NCI-H526 treated with DMSO at 0.1 percent for 48 hours (cell line): ENCODE measurements around the gene KLRC1.
A peak's percentile ranks its signal among the peaks of the same experiment; 100 is the strongest.
"Not testable (repeated sequence)": the region's sequence is repeated elsewhere in the genome, so short reads cannot be mapped to it uniquely, and the experiment has no call there.

ENCODE experiments used
- DNase-seq: peaks from one replicate; lab custom pipeline; 2025; lab: John Stamatoyannopoulos, UW

KLRC1 gene

DNA sequence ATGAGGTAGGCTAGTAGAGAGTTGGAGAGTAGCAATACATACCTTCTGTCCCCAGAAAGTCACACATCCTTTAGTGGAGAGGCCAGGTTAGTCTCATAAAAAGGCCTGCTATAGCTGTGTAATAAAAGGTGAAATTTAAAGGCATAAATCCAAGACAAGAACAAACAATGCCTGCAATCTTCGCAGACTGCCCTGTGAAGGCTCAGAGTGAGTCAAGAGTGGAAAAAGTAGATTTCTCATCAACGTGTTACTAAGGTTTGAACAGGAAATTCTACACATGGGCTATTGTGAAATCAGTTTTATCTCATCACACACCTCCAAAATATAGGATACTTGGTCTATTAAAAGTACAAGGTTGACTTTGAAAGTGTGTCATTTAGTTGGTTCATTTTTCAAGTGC is at the start of gene KLRC1:
KLRC1 (minus strand) TSS at position 222 of the 400 bp plus-strand sequence. CDS start 2,221 bp downstream, outside the sequence.
- no peak for DNase-seq

GRCh38 chr12:10501030-10501429 is 47.9 kb upstream of the KLRC1 start:
- peak; percentile 10 for DNase-seq

DNA sequence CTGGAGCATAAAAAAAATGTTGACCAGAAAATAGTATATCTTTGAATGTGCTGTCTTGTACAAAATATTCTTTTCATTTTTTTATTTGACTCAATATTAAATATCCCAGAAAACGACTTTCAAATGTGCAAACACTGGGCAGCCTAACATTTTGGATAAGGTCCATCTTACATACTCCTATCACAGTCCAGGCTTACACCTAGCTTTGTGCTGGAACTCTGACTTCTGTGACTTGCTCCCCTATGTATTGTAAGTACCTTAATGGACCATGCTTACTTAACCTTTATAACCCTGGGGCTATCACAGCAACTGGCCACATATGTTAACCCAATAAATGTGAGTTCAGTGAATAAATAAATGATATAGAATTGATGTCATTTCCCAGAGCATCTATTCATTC is 44.9 kb upstream of the KLRC1 start:
- DNase-seq = no peak

DNA sequence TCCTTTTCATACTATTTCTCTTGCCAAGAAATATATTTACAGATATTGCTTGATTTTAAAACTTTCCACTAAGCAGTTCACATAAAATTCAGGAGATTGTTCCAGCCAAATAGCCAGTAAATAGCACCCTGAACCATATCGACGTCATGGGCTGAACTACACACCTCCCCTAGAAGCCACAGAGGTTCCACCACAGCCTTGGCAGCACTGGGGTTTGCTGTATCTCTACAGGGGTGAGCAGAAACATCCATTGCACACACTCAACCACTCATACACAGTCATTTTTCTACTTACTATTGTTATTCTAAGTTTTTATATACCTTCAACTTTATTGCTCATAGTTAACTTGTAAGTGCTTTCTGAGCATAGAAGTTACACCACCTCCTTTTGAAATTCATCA is 44.4 kb upstream of the KLRC1 start:
- DNase-seq = no peak

GRCh38 chr12:10491766-10492165 is 38.6 kb upstream of the KLRC1 start:
- no peak for DNase-seq

GRCh38 chr12:10487328-10487727 is 34.2 kb upstream of the KLRC1 start:
- DNase-seq = not testable (repeated sequence)

DNA sequence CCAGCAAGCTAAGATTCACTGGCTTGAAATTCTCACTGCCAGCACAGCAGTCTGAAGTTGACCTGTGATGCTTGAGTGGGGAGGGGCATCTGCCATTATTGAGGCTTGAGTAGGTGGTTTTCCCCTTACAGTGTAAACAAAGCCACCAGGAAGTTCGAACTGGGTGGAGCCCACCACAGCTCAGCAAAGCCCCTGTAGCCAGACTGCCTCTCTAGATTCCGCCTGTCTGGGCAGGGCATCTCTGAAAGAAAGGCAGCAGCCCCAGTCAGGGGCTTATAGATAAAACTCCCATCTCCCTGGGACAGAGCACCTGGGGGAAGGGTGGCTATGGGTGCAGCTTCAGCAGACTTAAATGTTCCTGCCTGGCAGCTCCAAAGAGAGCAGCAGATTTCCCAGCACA is 28.7 kb upstream of the KLRC1 start:
- not testable (repeated sequence) for DNase-seq

DNA sequence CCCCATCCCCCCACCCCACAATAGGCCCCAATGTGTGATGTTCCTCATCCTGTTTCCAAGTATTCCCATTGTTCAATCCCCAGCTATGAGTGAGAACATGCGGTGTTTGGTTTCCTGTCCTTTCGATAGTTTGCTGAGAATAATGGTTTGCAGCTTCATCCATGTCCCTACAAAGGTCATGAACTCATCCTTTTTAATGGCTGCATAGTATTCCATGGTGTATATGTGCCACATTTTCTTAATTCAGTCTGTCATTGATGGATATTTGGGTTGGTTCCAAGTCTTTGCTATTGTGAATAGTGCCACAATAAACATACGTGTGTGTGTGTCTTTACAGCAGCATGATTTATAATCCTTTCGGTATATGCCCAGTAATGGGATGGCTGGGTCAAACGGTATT is 19.6 kb upstream of the KLRC1 start:
- DNase-seq = not testable (repeated sequence)

DNA sequence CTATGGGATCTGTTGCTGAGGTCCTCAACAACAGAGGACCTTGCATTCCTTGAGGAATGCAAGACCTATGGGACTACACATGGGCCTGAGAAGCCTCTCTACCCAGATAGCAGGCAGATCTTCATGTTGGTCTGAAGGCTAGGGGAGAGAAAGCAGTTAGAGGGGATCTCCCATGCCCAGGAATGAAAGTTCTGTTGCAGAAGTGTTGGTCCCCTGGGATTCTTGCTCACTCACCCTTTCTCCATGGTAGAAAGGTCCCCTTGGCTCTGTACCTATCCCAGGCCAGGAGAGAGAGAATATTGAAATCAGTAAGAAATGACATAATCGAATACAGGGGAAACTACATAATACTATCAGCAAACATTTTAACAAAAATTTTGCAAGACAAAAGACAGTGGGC is 16.5 kb upstream of the KLRC1 start:
- DNase-seq = no peak

- DNase-seq = no peak
Observed at GRCh38 chr12:10466311-10466710, 13.1 kb upstream of the KLRC1 start.

GRCh38 chr12:10457760-10458159 is 4.6 kb upstream of the KLRC1 start:
- DNase-seq = peak; percentile 27

GRCh38 chr12:10456856-10457255 is 3.7 kb upstream of the KLRC1 start:
- DNase-seq = no peak

GRCh38 chr12:10455766-10456165 is 2.6 kb upstream of the KLRC1 start:
- DNase-seq = no peak

GRCh38 chr12:10454531-10454930 is 1.4 kb upstream of the KLRC1 start:
- no peak for DNase-seq

DNA sequence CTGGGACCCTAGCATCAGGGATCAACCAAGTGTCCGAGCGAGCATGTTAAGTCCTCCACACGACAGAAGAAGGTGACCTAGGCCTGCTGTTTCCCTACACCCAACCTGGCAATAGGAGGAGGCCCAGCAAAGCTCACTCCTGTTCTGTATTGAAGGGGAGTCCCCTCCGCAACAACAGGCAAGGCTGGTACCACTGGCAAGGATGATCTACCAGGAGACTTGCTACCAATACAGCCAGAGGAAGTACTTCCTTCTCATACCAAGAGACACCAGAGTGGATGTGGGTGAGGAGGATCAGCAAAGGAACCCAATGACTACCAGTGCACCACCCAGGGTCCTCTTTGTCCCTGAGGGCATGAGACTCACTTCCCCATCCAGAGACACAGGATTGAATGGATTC is 4.9 kb downstream of the KLRC1 start:
- no peak for DNase-seq

- not testable (repeated sequence) for DNase-seq
Observed at GRCh38 chr12:10446052-10446451, 7.1 kb downstream of the KLRC1 start.

DNA sequence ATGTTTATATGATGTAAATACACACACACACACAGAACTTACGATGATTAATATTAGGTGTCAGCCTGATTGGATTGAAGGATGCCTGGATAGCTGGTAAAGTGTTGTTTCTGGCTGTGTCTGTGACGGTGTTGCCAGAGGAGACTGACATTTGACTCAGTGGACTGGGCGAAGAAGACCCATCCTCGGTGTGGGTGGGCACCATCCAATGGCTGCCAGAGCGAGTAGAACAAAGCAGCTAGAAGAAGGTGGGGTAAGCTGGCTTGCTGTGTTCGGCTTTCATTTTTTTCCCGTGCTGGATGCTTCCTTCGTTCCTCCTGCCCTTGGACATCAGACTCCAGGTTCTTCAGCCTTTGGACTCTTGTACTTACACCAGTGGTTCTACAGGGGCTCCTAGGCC is 12.0 kb downstream of the KLRC1 start:
- DNase-seq = not testable (repeated sequence)

- peak; percentile 86 for DNase-seq
Observed at GRCh38 chr12:10439608-10440274, 13.4 kb downstream of the KLRC1 start.

GRCh38 chr12:10437601-10438000 is 15.6 kb downstream of the KLRC1 start:
- DNase-seq = not testable (repeated sequence)

DNA sequence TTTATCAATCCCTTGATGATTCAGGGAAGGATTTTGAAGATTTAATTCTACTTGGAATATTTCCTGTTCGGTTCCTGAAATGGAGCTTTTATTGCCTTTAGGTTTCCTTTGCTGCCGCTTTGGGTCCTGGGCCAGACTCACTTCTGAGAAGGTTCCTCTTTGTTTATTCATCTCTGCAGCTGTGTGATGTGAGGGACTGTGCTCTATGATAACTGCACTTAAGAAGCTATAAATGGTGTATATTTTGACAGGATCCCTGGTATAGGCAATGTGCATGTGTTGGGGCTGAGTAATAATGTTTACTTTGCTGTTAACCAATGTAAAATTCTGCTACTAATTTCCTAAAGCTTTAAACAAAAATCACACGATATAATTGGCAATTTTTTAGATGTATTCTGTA is 17.4 kb downstream of the KLRC1 start, which contains the start of gene KLRC2:
KLRC2 (minus strand) TSS at position 195 of the 400 bp plus-strand sequence; CDS start at position 171, 24 bp downstream.
- not testable (repeated sequence) for DNase-seq

- not testable (repeated sequence) for DNase-seq
Observed at GRCh38 chr12:10430623-10431022, 22.6 kb downstream of the KLRC1 start.

DNA sequence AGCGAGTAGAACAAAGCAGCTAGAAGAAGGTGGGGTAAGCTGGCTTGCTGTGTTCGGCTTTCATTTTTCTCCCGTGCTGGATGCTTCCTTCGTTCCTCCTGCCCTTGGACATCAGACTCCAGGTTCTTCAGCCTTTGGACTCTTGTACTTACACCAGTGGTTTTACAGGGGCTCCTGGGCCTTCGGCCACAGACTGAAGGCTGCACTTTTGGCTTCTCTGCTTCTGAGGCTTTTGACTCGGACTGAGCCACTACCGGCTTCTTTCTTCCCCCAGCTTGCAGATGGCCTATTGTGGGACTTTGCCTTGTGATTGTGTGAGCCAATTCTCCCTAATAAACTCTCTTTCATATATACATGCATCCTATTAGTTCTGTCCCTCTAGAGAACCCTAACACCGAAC is 27.2 kb downstream of the KLRC1 start:
- not testable (repeated sequence) for DNase-seq

- peak; percentile 24 for DNase-seq
Observed at GRCh38 chr12:10424260-10424899, 28.8 kb downstream of the KLRC1 start.

DNA sequence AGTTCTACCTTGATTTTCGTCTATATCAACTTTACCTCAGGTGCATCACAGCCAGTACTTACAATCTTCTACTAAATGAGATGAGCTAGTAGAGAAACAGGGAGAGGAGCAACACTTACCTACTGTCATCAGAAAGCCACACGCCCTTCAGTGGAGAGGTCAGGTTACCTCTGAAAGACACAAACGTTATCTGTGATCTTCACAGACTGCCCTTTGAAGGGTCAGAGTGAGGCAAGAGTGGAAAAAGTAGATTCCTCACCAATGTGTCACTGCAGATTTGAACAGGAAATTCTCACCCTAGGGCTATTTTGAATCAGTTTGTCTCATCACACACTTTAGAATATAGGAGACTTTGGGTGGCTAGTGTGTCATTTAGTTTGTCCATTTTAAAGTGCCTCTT is 31.0 kb downstream of the KLRC1 start:
- not testable (repeated sequence) for DNase-seq
